ENCODE measurements around the gene FPGS. TPM values are rescaled to one million over a fixed set of nuclear protein-coding genes. Genes with fewer than 3 reads are reported as not detected.

The FPGS gene
- polyA plus RNA-seq, 1 of the 3 experiments (the other 2 are of a cell fraction): 82.7 TPM

- H3K27me3 ChIP-seq (ENCODE audit: insufficient read depth): no peaks in the 10 kb centered on the region
- peaks cover 40% of the 10 kb centered on the region for H4K20me1 ChIP-seq (ENCODE audit: insufficient read depth)
- peaks cover 2% of the 10 kb centered on the region for H3F3A ChIP-seq (replicated peaks; ENCODE audit: insufficient read depth)
- WGBS (ENCODE audit: low lambda C conversion rate): no CpG with 5 or more reads among the region's 123 CpGs
- DNase-seq: peak; percentile 97
- H3K4me2 ChIP-seq: peak overlapping the region; percentile 70; the same call in 1 of the 2 replicates
- peaks cover 6 to 18% of the 10 kb centered on the region in 2 experiments for H3K4me1 ChIP-seq (ENCODE audit: control insufficient read depth in 1 of 2, insufficient read depth in 2 of 2, low read depth in 1 of 2, low read length in 1 of 2)
- H3K36me3 ChIP-seq (replicated peaks in 1 of 2; ENCODE audit: control insufficient read depth in 1 of 2, insufficient read depth in 2 of 2, low read length in 1 of 2): peaks cover 32 to 35% of the 10 kb centered on the region in 2 experiments
- POLR2A ChIA-PET: interaction anchor here (0.6 to 1.8 kb wide), 11 partner anchors 10 to 361 kb away, joined by 3 to 8 read pairs (median 4); partner anchors contain the start of genes TOR2A and ZNF79
- H3K9me3 ChIP-seq: no peaks in the 10 kb centered on the region
- H3K79me2 ChIP-seq (ENCODE audit: insufficient read depth): peaks cover 44% of the 10 kb centered on the region
- H2AFZ ChIP-seq (ENCODE audit: low read depth): 0 out of 2 replicates have a peak overlapping the region, but pooled peaks have one; percentile 65
- peak overlapping the region; percentile 47 to 92; a peak in 3 of 4 replicates for H3K27ac ChIP-seq (ENCODE audit: low read depth in 2 of 2, low read length in 1 of 2)
- H3K4me3 ChIP-seq (ENCODE audit: low read depth in 2 of 2, low read length in 1 of 2): peak overlapping the region; percentile 82 to 90
- peak overlapping the region; percentile 99; the same call in 1 of the 2 replicates for H3K9ac ChIP-seq
- H3K9me2 ChIP-seq: no peaks in the 10 kb centered on the region
- CTCF ChIA-PET: interaction anchor here (0.6 to 6.3 kb wide), 48 partner anchors 8 to 1327 kb away, joined by 3 to 87 read pairs (median 4); partner anchors contain the start of genes STXBP1 and TOR2A
- TF ChIP-seq YY1 (IDR thresholded peaks at IDR 0.05; ENCODE audit: low read depth) (no peak), IRF3 (IDR thresholded peaks at IDR 0.05; ENCODE audit: low read depth, low read length) (no peak), RCOR1 (IDR thresholded peaks at IDR 0.05; ENCODE audit: low read length) (no peak), MEF2A (IDR thresholded peaks at IDR 0.05; ENCODE audit: borderline replicate concordance, low read depth) (no peak), EP300 (IDR thresholded peaks at IDR 0.05; ENCODE audit: borderline replicate concordance in 1 of 2, low read depth in 1 of 2, low read length in 1 of 2) (no peak), TAF1 (IDR thresholded peaks at IDR 0.05; ENCODE audit: borderline replicate concordance, low read depth, low read length) (no peak), NRF1 (IDR thresholded peaks at IDR 0.05; ENCODE audit: low read depth, low read length) (peak; percentile 15; the same call in 1 of the 2 replicates), FOSL2 (IDR thresholded peaks at IDR 0.05; ENCODE audit: borderline replicate concordance, low read depth) (no peak), CHD2 (IDR thresholded peaks at IDR 0.05; ENCODE audit: low read length, partially characterized antibody) (no peak), NFIC (IDR thresholded peaks at IDR 0.05; ENCODE audit: borderline replicate concordance) (no peak), SMC3 (IDR thresholded peaks at IDR 0.05; ENCODE audit: low read depth, low read length) (peak; percentile 81), TEAD4 (IDR thresholded peaks at IDR 0.05; ENCODE audit: borderline replicate concordance, insufficient read depth) (no peak), MXI1 (IDR thresholded peaks at IDR 0.05; ENCODE audit: low read depth, low read length) (no peak), RAD21 (IDR thresholded peaks at IDR 0.05; ENCODE audit: low read length) (peak; percentile 80), FOXM1 (IDR thresholded peaks at IDR 0.05; ENCODE audit: low read depth) (no peak), FOXJ3 (CRISPR knock-in tag; IDR thresholded peaks at IDR 0.05) (no peak), POLR2AphosphoS5 (IDR thresholded peaks at IDR 0.05; ENCODE audit: low read depth, low read length) (no peak), USF2 (IDR thresholded peaks at IDR 0.05; ENCODE audit: borderline replicate concordance, low read depth, low read length) (no peak), JUND (IDR thresholded peaks at IDR 0.05) (no peak)
- TF ChIP-seq, protein P1, sequence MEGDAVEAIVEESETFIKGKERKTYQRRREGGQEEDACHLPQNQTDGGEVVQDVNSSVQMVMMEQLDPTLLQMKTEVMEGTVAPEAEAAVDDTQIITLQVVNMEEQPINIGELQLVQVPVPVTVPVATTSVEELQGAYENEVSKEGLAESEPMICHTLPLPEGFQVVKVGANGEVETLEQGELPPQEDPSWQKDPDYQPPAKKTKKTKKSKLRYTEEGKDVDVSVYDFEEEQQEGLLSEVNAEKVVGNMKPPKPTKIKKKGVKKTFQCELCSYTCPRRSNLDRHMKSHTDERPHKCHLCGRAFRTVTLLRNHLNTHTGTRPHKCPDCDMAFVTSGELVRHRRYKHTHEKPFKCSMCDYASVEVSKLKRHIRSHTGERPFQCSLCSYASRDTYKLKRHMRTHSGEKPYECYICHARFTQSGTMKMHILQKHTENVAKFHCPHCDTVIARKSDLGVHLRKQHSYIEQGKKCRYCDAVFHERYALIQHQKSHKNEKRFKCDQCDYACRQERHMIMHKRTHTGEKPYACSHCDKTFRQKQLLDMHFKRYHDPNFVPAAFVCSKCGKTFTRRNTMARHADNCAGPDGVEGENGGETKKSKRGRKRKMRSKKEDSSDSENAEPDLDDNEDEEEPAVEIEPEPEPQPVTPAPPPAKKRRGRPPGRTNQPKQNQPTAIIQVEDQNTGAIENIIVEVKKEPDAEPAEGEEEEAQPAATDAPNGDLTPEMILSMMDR (IDR thresholded peaks at IDR 0.05): peak; percentile 79
- TF ChIP-seq, protein P2, sequence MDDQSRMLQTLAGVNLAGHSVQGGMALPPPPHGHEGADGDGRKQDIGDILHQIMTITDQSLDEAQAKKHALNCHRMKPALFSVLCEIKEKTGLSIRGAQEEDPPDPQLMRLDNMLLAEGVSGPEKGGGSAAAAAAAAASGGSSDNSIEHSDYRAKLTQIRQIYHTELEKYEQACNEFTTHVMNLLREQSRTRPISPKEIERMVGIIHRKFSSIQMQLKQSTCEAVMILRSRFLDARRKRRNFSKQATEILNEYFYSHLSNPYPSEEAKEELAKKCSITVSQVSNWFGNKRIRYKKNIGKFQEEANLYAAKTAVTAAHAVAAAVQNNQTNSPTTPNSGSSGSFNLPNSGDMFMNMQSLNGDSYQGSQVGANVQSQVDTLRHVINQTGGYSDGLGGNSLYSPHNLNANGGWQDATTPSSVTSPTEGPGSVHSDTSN (IDR thresholded peaks at IDR 0.05): no peak
- TF ChIP-seq, protein P3, sequence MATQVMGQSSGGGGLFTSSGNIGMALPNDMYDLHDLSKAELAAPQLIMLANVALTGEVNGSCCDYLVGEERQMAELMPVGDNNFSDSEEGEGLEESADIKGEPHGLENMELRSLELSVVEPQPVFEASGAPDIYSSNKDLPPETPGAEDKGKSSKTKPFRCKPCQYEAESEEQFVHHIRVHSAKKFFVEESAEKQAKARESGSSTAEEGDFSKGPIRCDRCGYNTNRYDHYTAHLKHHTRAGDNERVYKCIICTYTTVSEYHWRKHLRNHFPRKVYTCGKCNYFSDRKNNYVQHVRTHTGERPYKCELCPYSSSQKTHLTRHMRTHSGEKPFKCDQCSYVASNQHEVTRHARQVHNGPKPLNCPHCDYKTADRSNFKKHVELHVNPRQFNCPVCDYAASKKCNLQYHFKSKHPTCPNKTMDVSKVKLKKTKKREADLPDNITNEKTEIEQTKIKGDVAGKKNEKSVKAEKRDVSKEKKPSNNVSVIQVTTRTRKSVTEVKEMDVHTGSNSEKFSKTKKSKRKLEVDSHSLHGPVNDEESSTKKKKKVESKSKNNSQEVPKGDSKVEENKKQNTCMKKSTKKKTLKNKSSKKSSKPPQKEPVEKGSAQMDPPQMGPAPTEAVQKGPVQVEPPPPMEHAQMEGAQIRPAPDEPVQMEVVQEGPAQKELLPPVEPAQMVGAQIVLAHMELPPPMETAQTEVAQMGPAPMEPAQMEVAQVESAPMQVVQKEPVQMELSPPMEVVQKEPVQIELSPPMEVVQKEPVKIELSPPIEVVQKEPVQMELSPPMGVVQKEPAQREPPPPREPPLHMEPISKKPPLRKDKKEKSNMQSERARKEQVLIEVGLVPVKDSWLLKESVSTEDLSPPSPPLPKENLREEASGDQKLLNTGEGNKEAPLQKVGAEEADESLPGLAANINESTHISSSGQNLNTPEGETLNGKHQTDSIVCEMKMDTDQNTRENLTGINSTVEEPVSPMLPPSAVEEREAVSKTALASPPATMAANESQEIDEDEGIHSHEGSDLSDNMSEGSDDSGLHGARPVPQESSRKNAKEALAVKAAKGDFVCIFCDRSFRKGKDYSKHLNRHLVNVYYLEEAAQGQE (IDR thresholded peaks at IDR 0.05; ENCODE audit: low read depth, low read length): no peak
These were observed 17.4 kb upstream of the FPGS start for GRCh38 chr9:127785023-127785932.
